Stimulated activated CD8-positive, alpha-beta memory T cell treated with anti-CD3 and anti-CD28 coated beads, Interleukin-15, amount 100 ng/mL, for 1 hour (primary cell): ENCODE results near the gene ARSB.
"Not testable (repeated sequence)": the region's sequence is repeated elsewhere in the genome, so short reads cannot be mapped to it uniquely, and the experiment has no call there.

ENCODE experiments used
- DNase-seq: peaks from one replicate; pipeline ENCODE4 v3.0.0-alpha.2; 2020; ENCODE audit warnings: low read depth

ARSB gene

DNA sequence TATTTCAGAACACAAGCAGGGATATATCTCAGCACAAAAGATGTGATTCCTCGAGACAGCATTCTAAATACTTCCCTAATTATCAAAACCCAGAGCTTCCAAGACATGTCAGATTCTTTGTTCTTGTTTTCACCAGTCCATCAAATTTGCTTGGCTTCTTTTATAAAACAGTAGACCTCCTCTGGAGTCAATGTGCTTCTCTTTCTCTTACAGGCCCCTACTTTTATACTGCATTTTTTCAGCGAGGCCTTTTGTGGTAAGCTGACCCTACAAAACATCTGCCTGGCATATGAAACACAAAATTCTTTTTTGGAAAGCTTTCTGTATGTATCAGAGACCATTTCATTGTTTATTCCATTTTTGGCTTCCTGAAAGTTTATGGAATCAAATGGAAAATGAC is 81.8 kb downstream of the ARSB start:
- no peak for DNase-seq

DNA sequence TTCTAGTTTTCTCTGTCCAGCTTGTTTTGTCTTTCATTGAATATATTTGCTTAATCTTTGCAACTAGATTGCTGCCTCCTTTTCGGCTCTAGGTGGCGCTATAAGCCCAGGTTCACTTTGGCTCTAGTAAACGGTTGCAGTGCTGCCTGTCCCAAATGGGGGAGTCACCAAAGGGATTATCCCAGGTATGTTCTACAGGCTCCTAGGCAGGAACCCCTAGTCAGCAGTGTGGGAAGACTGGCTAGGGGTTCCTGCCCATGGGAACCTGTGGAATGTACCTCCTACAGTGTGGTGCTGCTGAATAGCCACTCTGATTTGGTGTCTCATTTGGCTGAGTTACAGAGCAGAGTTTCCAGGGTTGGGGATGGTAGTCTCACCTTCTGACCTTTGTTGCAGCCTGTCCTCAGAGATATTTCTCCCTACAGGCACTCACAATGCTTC is 85.2 kb downstream of the ARSB start:
- no peak for DNase-seq

- DNase-seq, result no peak
Measured at GRCh38 chr5:78896132-78896531, 89.0 kb downstream of the ARSB start.

GRCh38 chr5:78895616-78896015 is 89.5 kb downstream of the ARSB start:
- DNase-seq, result no peak

GRCh38 chr5:78893940-78894677 is 91.0 kb downstream of the ARSB start:
- no peak for DNase-seq

- no peak for DNase-seq
Measured at GRCh38 chr5:78890667-78891379, 94.3 kb downstream of the ARSB start.

- no peak for DNase-seq
Measured at GRCh38 chr5:78889369-78890140, 95.6 kb downstream of the ARSB start.

- DNase-seq, result no peak
Measured at GRCh38 chr5:78888580-78889368, 96.3 kb downstream of the ARSB start.

DNA sequence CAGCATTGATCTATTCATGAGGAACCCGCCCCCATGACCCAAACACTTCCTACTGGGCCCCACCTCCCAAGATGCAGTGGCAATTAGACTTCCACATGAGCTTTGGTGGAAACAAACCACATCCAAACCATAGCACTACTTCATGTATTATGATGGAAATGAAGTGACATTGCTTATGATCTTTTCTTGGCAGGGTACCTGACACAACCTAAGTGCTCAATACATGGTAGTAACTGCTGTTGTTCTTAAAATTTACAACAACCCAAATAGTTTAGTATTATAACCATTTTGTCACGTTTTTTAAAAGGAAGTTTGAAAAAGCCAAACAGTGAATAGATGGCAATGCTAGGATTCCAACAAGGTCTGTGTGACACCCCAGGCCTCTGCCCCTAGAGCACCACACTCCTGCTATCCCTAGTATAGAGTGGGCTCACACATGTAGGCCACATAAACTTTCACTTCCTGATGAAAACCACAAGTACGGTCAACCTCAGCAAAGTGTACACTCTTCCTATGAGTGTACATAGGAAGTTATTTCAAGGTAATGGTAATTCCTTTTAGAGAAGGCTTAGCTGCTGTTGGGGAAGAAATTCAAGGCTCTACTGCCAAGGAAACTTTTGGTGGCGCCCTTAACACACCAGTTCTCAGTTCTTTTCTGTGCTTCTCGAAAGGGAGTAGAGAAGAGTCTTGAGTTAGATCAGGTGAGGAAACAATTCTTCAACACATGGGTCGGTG is 97.6 kb downstream of the ARSB start:
- DNase-seq, result no peak

GRCh38 chr5:78886341-78887230 is 98.5 kb downstream of the ARSB start:
- no peak for DNase-seq

- no peak for DNase-seq
Measured at GRCh38 chr5:78881884-78882283, 103.2 kb downstream of the ARSB start.

DNA sequence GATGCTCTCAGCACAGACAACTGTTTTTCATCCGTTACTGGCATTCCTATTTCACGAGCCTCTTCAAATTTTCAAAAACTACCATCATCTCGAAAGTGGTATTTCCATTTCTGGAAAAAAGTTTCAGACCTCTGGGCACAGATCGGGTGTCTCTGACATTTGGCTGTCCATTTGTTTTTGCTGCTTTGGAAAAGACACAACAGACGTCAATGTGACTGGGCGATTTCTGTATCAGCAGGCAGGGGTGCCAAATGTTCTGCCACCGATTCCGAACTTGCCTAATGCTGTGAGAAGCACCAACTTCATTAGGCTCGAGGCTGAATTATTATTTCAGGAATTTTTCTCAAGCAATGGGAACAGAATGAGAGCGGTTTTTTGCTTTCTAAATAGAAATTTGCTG is 105.6 kb downstream of the ARSB start:
- no peak for DNase-seq

GRCh38 chr5:78866076-78866475 is 119.0 kb downstream of the ARSB start:
- DNase-seq, result not testable (repeated sequence)

DNA sequence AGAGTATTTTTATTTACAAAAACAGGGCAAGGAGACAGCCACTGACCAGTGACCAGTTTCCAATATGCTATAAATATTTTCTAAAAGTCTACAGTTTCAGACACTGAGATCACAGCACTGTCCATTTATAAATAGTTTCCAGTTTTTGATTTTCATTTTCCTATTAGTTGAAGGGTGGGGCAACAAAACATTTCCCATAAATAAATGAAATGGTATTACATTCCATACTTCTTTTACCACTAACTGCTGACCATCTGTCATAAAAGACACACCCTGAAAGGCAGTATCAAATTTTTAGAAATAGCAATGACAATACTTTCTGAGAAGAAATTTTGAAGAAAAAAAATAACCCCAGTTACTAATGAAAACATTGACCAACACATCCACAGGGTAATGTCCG is 126.7 kb downstream of the ARSB start:
- DNase-seq, result no peak

- DNase-seq, result no peak
Measured at GRCh38 chr5:78855026-78855425, 130.1 kb downstream of the ARSB start.

DNA sequence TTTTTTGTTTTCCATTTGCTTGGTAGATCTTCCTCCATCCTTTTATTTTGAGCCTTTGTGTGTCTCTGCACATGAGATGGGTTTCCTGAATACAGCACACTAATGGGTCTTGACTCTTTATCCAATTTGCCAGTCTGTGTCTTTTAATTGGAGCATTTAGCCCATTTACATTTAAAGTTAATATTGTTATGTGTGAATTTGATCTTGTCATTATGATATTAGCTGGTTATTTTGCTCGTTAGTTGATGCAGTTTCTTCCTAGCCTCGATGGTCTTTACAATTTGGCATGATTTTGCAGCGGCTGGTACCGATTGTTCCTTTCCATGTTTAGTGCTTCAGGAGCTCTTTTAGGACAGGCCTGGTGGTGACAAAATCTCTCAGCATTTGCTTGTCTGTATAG is 133.2 kb downstream of the ARSB start:
- DNase-seq, result not testable (repeated sequence)

- DNase-seq, result no peak
Measured at GRCh38 chr5:78845470-78845869, 139.6 kb downstream of the ARSB start.

- DNase-seq, result no peak
Measured at GRCh38 chr5:78843436-78843835, 141.7 kb downstream of the ARSB start.

GRCh38 chr5:78841767-78842166 is 143.3 kb downstream of the ARSB start:
- no peak for DNase-seq

DNA sequence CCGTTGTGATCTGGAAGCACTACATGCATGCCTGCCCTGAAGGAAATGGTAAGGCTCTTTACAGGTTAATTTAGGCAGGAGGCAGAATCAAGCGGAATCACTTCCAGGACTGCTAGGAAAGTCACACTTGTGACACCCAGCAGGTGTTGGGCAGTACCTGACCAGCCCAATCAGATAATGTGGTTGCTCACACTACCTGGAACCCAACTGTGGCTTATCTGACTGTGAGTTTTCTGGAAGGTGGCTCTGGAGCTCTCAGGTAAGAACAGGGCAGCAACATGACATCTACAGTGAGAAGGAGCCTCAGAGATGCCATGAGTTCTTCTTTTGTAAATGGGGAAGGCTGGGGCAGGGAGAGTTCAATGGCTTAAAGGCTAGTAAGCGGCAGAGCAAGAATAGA is 146.4 kb downstream of the ARSB start:
- DNase-seq, result no peak
